Measurements from ENCODE around the gene ASB3.

ASB3 gene

GRCh38 chr2:53640466-53640865 is 146.3 kb downstream of the ASB3 start:
- POLR2A ChIA-PET: no interaction called here
- Histone ChIP-seq H3K4me1 (ENCODE audit: control insufficient read depth, insufficient read depth, low read length) (no peaks in the 10 kb centered on the region), H3K27ac (ENCODE audit: extremely low read depth, low read depth, low read length) (no peak overlapping the region), H3K4me3 (ENCODE audit: low read depth, low read length) (no peak overlapping the region), H3K36me3 (ENCODE audit: control insufficient read depth in 2 of 2, insufficient read depth in 1 of 2, low read length in 2 of 2) (no peaks in the 10 kb centered on the region), H3K9me3 (ENCODE audit: control insufficient read depth, insufficient read depth, low read depth, low read length) (no peaks in the 10 kb centered on the region)
- CTCF ChIA-PET: no interaction called here
- TF ChIP-seq OSR2 (tag by site-specific recombination; IDR thresholded peaks at IDR 0.05) (no peak), KLF8 (tag by site-specific recombination; IDR thresholded peaks at IDR 0.05) (no peak), ZBTB17 (tag by site-specific recombination; IDR thresholded peaks at IDR 0.05) (no peak), ZNF16 (tag by site-specific recombination; IDR thresholded peaks at IDR 0.05; ENCODE audit: low read depth) (no peak), KLF16 (tag by site-specific recombination; IDR thresholded peaks at IDR 0.05) (no peak), GLIS1 (tag by site-specific recombination; IDR thresholded peaks at IDR 0.05) (no peak), ZNF10 (tag by site-specific recombination; IDR thresholded peaks at IDR 0.05) (no peak), GLI2 (tag by site-specific recombination; IDR thresholded peaks at IDR 0.05; ENCODE audit: borderline replicate concordance, low read depth) (no peak), ZBTB7A (tag by site-specific recombination; IDR thresholded peaks at IDR 0.05; ENCODE audit: low read depth) (no peak), ZNF433 (tag by site-specific recombination; IDR thresholded peaks at IDR 0.05; ENCODE audit: low read depth) (no peak), ZNF571 (tag by site-specific recombination; IDR thresholded peaks at IDR 0.05) (no peak), ZNF621 (tag by site-specific recombination; IDR thresholded peaks at IDR 0.05) (no peak), ZSCAN16 (tag by site-specific recombination; IDR thresholded peaks at IDR 0.05) (no peak)
- TF ChIP-seq, protein P1, sequence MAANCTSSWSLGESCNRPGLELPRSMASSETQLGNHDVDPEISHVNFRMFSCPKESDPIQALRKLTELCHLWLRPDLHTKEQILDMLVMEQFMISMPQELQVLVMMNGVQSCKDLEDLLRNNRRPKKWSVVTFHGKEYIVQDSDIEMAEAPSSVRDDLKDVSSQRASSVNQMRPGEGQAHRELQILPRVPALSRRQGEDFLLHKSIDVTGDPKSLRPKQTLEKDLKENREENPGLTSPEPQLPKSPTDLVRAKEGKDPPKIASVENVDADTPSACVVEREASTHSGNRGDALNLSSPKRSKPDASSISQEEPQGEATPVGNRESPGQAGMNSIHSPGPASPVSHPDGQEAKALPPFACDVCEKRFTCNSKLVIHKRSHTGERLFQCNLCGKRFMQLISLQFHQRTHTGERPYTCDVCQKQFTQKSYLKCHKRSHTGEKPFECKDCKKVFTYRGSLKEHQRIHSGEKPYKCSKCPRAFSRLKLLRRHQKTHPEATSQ (tag by site-specific recombination; IDR thresholded peaks at IDR 0.05): no peak
- TF ChIP-seq, protein P2, sequence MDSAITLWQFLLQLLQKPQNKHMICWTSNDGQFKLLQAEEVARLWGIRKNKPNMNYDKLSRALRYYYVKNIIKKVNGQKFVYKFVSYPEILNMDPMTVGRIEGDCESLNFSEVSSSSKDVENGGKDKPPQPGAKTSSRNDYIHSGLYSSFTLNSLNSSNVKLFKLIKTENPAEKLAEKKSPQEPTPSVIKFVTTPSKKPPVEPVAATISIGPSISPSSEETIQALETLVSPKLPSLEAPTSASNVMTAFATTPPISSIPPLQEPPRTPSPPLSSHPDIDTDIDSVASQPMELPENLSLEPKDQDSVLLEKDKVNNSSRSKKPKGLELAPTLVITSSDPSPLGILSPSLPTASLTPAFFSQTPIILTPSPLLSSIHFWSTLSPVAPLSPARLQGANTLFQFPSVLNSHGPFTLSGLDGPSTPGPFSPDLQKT (IDR thresholded peaks at IDR 0.05; ENCODE audit: borderline replicate concordance, low read depth, low read length): no peak

GRCh38 chr2:53636596-53636995 is 150.2 kb downstream of the ASB3 start:
- ChIA-PET CTCF (interaction anchor here (0.7 kb wide), 1 partner anchor 111 kb away, joined by 3 read pairs; no protein-coding TSS in a partner anchor), POLR2A (no interaction called here)
- H3K27ac ChIP-seq (ENCODE audit: extremely low read depth, low read depth, low read length): no peak overlapping the region
- no peak for TF ChIP-seq ZNF132 (tag by site-specific recombination; IDR thresholded peaks at IDR 0.05; ENCODE audit: borderline replicate concordance)
- TF ChIP-seq ZNF248 (tag by site-specific recombination; IDR thresholded peaks at IDR 0.05): no peak
- TF ChIP-seq ZIC2 (tag by site-specific recombination; IDR thresholded peaks at IDR 0.05): no peak
- TF ChIP-seq, protein P3, sequence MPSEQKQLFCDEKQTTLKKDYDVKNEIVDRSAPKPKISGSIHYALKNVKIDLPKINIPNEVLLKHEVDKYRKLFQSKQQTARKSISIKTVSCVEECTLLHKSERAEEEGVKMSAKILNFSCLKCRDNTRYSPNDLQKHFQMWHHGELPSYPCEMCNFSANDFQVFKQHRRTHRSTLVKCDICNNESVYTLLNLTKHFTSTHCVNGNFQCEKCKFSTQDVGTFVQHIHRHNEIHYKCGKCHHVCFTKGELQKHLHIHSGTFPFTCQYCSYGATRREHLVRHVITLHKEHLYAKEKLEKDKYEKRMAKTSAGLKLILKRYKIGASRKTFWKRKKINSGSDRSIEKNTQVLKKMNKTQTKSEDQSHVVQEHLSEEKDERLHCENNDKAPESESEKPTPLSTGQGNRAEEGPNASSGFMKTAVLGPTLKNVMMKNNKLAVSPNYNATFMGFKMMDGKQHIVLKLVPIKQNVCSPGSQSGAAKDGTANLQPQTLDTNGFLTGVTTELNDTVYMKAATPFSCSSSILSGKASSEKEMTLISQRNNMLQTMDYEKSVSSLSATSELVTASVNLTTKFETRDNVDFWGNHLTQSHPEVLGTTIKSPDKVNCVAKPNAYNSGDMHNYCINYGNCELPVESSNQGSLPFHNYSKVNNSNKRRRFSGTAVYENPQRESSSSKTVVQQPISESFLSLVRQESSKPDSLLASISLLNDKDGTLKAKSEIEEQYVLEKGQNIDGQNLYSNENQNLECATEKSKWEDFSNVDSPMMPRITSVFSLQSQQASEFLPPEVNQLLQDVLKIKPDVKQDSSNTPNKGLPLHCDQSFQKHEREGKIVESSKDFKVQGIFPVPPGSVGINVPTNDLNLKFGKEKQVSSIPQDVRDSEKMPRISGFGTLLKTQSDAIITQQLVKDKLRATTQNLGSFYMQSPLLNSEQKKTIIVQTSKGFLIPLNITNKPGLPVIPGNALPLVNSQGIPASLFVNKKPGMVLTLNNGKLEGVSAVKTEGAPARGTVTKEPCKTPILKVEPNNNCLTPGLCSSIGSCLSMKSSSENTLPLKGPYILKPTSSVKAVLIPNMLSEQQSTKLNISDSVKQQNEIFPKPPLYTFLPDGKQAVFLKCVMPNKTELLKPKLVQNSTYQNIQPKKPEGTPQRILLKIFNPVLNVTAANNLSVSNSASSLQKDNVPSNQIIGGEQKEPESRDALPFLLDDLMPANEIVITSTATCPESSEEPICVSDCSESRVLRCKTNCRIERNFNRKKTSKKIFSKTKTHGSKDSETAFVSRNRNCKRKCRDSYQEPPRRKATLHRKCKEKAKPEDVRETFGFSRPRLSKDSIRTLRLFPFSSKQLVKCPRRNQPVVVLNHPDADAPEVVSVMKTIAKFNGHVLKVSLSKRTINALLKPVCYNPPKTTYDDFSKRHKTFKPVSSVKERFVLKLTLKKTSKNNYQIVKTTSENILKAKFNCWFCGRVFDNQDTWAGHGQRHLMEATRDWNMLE (tag by site-specific recombination; conservative IDR thresholded peaks at IDR 0.05; ENCODE audit: low read depth): no peak
- no peak for TF ChIP-seq ZNF404 (tag by site-specific recombination; IDR thresholded peaks at IDR 0.05)
- TF ChIP-seq ZNF610 (tag by site-specific recombination; IDR thresholded peaks at IDR 0.05; ENCODE audit: borderline replicate concordance): no peak
- TF ChIP-seq ZBTB1 (tag by site-specific recombination; IDR thresholded peaks at IDR 0.05): no peak
- no peak for TF ChIP-seq ZNF416 (tag by site-specific recombination; IDR thresholded peaks at IDR 0.05)
- no peak for TF ChIP-seq ZNF777 (tag by site-specific recombination; IDR thresholded peaks at IDR 0.05; ENCODE audit: borderline replicate concordance)
- TF ChIP-seq ZNF174 (tag by site-specific recombination; IDR thresholded peaks at IDR 0.05): no peak
- TF ChIP-seq KLF8 (tag by site-specific recombination; IDR thresholded peaks at IDR 0.05): no peak
- no peak for TF ChIP-seq ZNF266 (tag by site-specific recombination; IDR thresholded peaks at IDR 0.05; ENCODE audit: low read depth)
- no peak for TF ChIP-seq SALL2 (tag by site-specific recombination; IDR thresholded peaks at IDR 0.05; ENCODE audit: borderline replicate concordance)

More at GRCh38 chr2:53636596-53636995, 150.2 kb downstream of the ASB3 start:
- no peaks in the 10 kb centered on the region for H3K36me3 ChIP-seq (ENCODE audit: control insufficient read depth in 2 of 2, insufficient read depth in 1 of 2, low read length in 2 of 2)
- H3K9me3 ChIP-seq (ENCODE audit: control insufficient read depth, insufficient read depth, low read depth, low read length): no peaks in the 10 kb centered on the region
- 0 out of 2 replicates have a peak, but pooled peaks cover 2% of the 10 kb centered on the region for H3K4me1 ChIP-seq (ENCODE audit: control insufficient read depth, insufficient read depth, low read length)
- H3K4me3 ChIP-seq (ENCODE audit: low read depth, low read length): no peak overlapping the region

All from HEK293 (cell line).